Smooth muscle cell (in vitro differentiated cells): Measurements from ENCODE around the gene DBNL. TPM values are rescaled to one million over a fixed set of nuclear protein-coding genes. Genes with fewer than 3 reads are reported as not detected.
A peak's percentile ranks its signal among the peaks of the same experiment; 100 is the strongest.

Experiments
- DNase-seq: peaks from one replicate; lab custom pipeline; 2025; ENCODE audit not compliant: unreplicated experiment; lab: John Stamatoyannopoulos, UW
- H2AFZ ChIP-seq: fragments of 200-600 bp; sonication (generic); 2 replicates; pipeline ENCODE4 v1.6.0; 2016; ENCODE audit warnings: antibody characterized with exemption, low read depth, mild to moderate bottlenecking
- H3F3A ChIP-seq: fragments of 200-600 bp; sonication (generic); 2 replicates; pipeline ENCODE4 v1.6.0; 2017; ENCODE audit warnings: antibody characterized with exemption, low read depth
- H3K27ac ChIP-seq: fragments of 200-600 bp; sonication (generic); 2 replicates; pipeline ENCODE4 v1.5.1; 2016; ENCODE audit warnings: low read depth, mild to moderate bottlenecking
- H3K27me3 ChIP-seq: fragments of 200-600 bp; sonication (generic); 2 replicates; pipeline ENCODE4 v1.6.1; 2016; ENCODE audit warnings: low read depth, mild to moderate bottlenecking
- H3K36me3 ChIP-seq: fragments of 200-600 bp; sonication (generic); 2 replicates; pipeline ENCODE4 v1.5.1; 2016; ENCODE audit warnings: low read depth
- H3K4me1 ChIP-seq: fragments of 200-600 bp; sonication (generic); 2 replicates; pipeline ENCODE4 v1.5.1; 2016; ENCODE audit warnings: low read depth
- H3K4me2 ChIP-seq: fragments of 200-600 bp; sonication (generic); 2 replicates; pipeline ENCODE4 v1.6.0; 2016; ENCODE audit warnings: mild to moderate bottlenecking
- H3K4me3 ChIP-seq: fragments of 200-600 bp; sonication (generic); 2 replicates; pipeline ENCODE4 v1.5.1; 2016; ENCODE audit warnings: mild to moderate bottlenecking
- H3K79me2 ChIP-seq: fragments of 200-600 bp; sonication (generic); 2 replicates; pipeline ENCODE4 v1.6.0; 2016; ENCODE audit warnings: low read depth, mild to moderate bottlenecking
- H3K9ac ChIP-seq: fragments of 200-600 bp; sonication (generic); 2 replicates; pipeline ENCODE4 v1.6.0; 2016; ENCODE audit warnings: low read depth
- H3K9me3 ChIP-seq: fragments of 200-600 bp; sonication (generic); replicated peaks from 2 replicates; pipeline ENCODE4 v1.5.1; 2016; ENCODE audit warnings: low read depth
- H4K20me1 ChIP-seq: fragments of 200-600 bp; sonication (generic); 2 replicates; pipeline ENCODE4 v1.6.0; 2016; ENCODE audit warnings: low read depth
- CTCF ChIP-seq: fragments of 200-600 bp; sonication (generic); IDR thresholded peaks from 2 replicates; pipeline ENCODE4 v1.5.1; 2017; ENCODE audit warnings: borderline replicate concordance, mild to moderate bottlenecking, antibody characterized with exemption; ENCODE audit not compliant: insufficient read depth, poor library complexity, severe bottlenecking
- WGBS: methylation state at CpG from one replicate; pipeline ENCODE4 v1.1.7; 2016; ENCODE audit warnings: low lambda C conversion rate; 5-methylcytosine and 5-hydroxymethylcytosine counted together
- polyA plus RNA-seq: library from polyadenylated mRNA; unstranded; fragments of >200 nt; fragmentation: Nextera tagmentation; extraction: Ambion mirVana; gene quantifications from 2 replicates; pipeline ENCODE4 v1.2.1, GENCODE V29; 2016
- total RNA-seq: library from RNA; depleted of rRNA; stranded (reverse); fragments of >200 nt; gene quantifications from 2 replicates; pipeline ENCODE4 v1.2.3, GENCODE V29; 2014

The DBNL gene
- total and polyA plus RNA-seq, 2 experiments from 2014 or later, result 55.1 to 98.4 TPM

GRCh38 chr7:44103923-44104859 is 59.7 kb downstream of the DBNL start, which contains the start of gene AEBP1:
Gene AEBP1, plus strand, starts transcription at chr7:44104345. Its CDS starts 321 bp downstream, at chr7:44104666.
- Histone ChIP-seq H4K20me1 (peaks cover 18% of the 10 kb centered on the region), H3K9me3 (no peaks in the 10 kb centered on the region), H3K36me3 (no peaks in the 10 kb centered on the region), H3K4me1 (no peaks in the 10 kb centered on the region), H3K4me2 (peak within 1 kb of the TSS; percentile 94), H3K9ac (peak within 1 kb of the TSS; percentile 87), H3F3A (peaks cover 22% of the 10 kb centered on the region), H3K79me2 (peaks cover 23% of the 10 kb centered on the region), H3K4me3 (peak within 1 kb of the TSS; percentile 84), H2AFZ (peak within 1 kb of the TSS; percentile 76), H3K27ac (peak within 1 kb of the TSS; percentile 78), H3K27me3 (no peaks in the 10 kb centered on the region)
- WGBS, result 4% methylated on average over 34 of the region's 87 CpGs
- no peak for TF ChIP-seq CTCF
- no peak for DNase-seq

- no peak for DNase-seq
Measured at GRCh38 chr7:44104860-44105771, 60.6 kb downstream of the DBNL start.

GRCh38 chr7:44105832-44106231 is 61.3 kb downstream of the DBNL start:
- Histone ChIP-seq H4K20me1 (peaks cover 18% of the 10 kb centered on the region), H3K9ac (peak overlapping the region; percentile 32), H3F3A (peaks cover 17% of the 10 kb centered on the region), H3K36me3 (no peaks in the 10 kb centered on the region), H3K9me3 (no peaks in the 10 kb centered on the region), H3K4me1 (no peaks in the 10 kb centered on the region), H2AFZ (no peak overlapping the region), H3K27me3 (no peaks in the 10 kb centered on the region), H3K4me2 (peak overlapping the region; percentile 94), H3K4me3 (peak overlapping the region; percentile 84), H3K27ac (peak overlapping the region; percentile 78), H3K79me2 (peaks cover 23% of the 10 kb centered on the region)
- TF ChIP-seq CTCF, result no peak
- 100% methylated on average over 2 of the region's 2 CpGs for WGBS
- no peak for DNase-seq

More at GRCh38 chr7:44104860-44105771, 60.6 kb downstream of the DBNL start:
- peak overlapping the region; percentile 94 for H3K4me2 ChIP-seq
- H3K4me1 ChIP-seq, result no peaks in the 10 kb centered on the region
- peaks cover 17% of the 10 kb centered on the region for H3F3A ChIP-seq
- no peaks in the 10 kb centered on the region for H3K36me3 ChIP-seq
- WGBS, result 7% methylated on average over 20 of the region's 28 CpGs
- peak overlapping the region; percentile 76 for H2AFZ ChIP-seq
- no peaks in the 10 kb centered on the region for H3K9me3 ChIP-seq
- H3K27me3 ChIP-seq, result no peaks in the 10 kb centered on the region
- no peak for TF ChIP-seq CTCF
- peak overlapping the region; percentile 84 for H3K4me3 ChIP-seq
- peak overlapping the region; percentile 87 for H3K9ac ChIP-seq
- H3K27ac ChIP-seq, result peak overlapping the region; percentile 78
- H3K79me2 ChIP-seq, result peaks cover 23% of the 10 kb centered on the region
- peaks cover 18% of the 10 kb centered on the region for H4K20me1 ChIP-seq
